ENCODE measurements around the gene CUX1.
"Not testable (repeated sequence)": the region's sequence is repeated elsewhere in the genome, so short reads cannot be mapped to it uniquely, and the experiment has no call there.

Gene CUX1

GRCh38 chr7:101853684-101854083, 36.3 kb downstream of the CUX1 start:
- no peak for DNase-seq (ENCODE audit: low spot score)

GRCh38 chr7:101854084-101854865, 36.8 kb downstream of the CUX1 start:
- no peak for DNase-seq (ENCODE audit: low spot score)

GRCh38 chr7:101856473-101857357, 39.3 kb downstream of the CUX1 start:
- DNase-seq (ENCODE audit: low spot score): peak; percentile 91

GRCh38 chr7:101857358-101857811, 40.0 kb downstream of the CUX1 start:
- DNase-seq (ENCODE audit: low spot score): no peak

GRCh38 chr7:101858437-101859385, 41.3 kb downstream of the CUX1 start:
- no peak for DNase-seq (ENCODE audit: low spot score)

- DNase-seq (ENCODE audit: low spot score): no peak
These were observed 42.1 kb downstream of the CUX1 start for GRCh38 chr7:101859411-101860106.

GRCh38 chr7:101860316-101861217, 43.1 kb downstream of the CUX1 start:
- no peak for DNase-seq (ENCODE audit: low spot score)

- no peak for DNase-seq (ENCODE audit: low spot score)
These were observed 43.9 kb downstream of the CUX1 start for GRCh38 chr7:101861218-101861775.

GRCh38 chr7:101862280-101863220, 45.1 kb downstream of the CUX1 start:
- no peak for DNase-seq (ENCODE audit: low spot score)

GRCh38 chr7:101863598-101863997, 46.2 kb downstream of the CUX1 start:
- DNase-seq (ENCODE audit: low spot score): no peak

- no peak for DNase-seq (ENCODE audit: low spot score)
These were observed 46.6 kb downstream of the CUX1 start for GRCh38 chr7:101864039-101864438.

- no peak for DNase-seq (ENCODE audit: low spot score)
These were observed 47.6 kb downstream of the CUX1 start for GRCh38 chr7:101865031-101865430.

- DNase-seq (ENCODE audit: low spot score): no peak
These were observed 48.0 kb downstream of the CUX1 start for GRCh38 chr7:101865455-101865854.

GRCh38 chr7:101866328-101866727, 48.9 kb downstream of the CUX1 start:
- no peak for DNase-seq (ENCODE audit: low spot score)

- DNase-seq (ENCODE audit: low spot score): no peak
These were observed 49.8 kb downstream of the CUX1 start for GRCh38 chr7:101867265-101867664.

GRCh38 chr7:101867681-101868080, 50.3 kb downstream of the CUX1 start:
- not testable (repeated sequence) for DNase-seq (ENCODE audit: low spot score)

GRCh38 chr7:101868191-101868950, 50.9 kb downstream of the CUX1 start:
- no peak for DNase-seq (ENCODE audit: low spot score)
